OCI-LY1 (cell line): ENCODE results near the gene ABHD4.

Experiments used
- H2AFZ ChIP-seq: fragments of 200-600 bp; sonication (generic), shearing (Covaris generic); 2 replicates; pipeline ENCODE4 v1.6.0; 2014; ENCODE audit warnings: antibody characterized with exemption, mild to moderate bottlenecking, low read length
- H3F3A ChIP-seq: fragments of 200-600 bp; sonication (generic), shearing (Covaris generic); 2 replicates; pipeline ENCODE4 v1.6.0; 2014; ENCODE audit warnings: mild to moderate bottlenecking, antibody characterized with exemption, low read length, moderate library complexity; ENCODE audit not compliant: insufficient read depth
- H3K27ac ChIP-seq: fragments of 200-600 bp; sonication (generic); 2 replicates; pipeline ENCODE4 v1.5.1; 2014; ENCODE audit warnings: low read length, mixed run types, mild to moderate bottlenecking, low read depth; ENCODE audit not compliant: poor library complexity, severe bottlenecking
- H3K27me3 ChIP-seq: fragments of 200-600 bp; sonication (generic); 2 replicates; pipeline ENCODE4 v1.6.0; 2014; ENCODE audit warnings: antibody characterized with exemption, mild to moderate bottlenecking, low read length, moderate library complexity; ENCODE audit not compliant: insufficient read depth
- H3K36me3 ChIP-seq: fragments of 200-600 bp; sonication (generic); 2 replicates; pipeline ENCODE4 v1.6.1; 2014; ENCODE audit warnings: mild to moderate bottlenecking, antibody characterized with exemption, low read length, moderate library complexity, mixed read lengths; ENCODE audit not compliant: insufficient read depth
- H3K4me1 ChIP-seq: fragments of 200-600 bp; sonication (generic); 2 replicates; pipeline ENCODE4 v1.5.1; 2014; ENCODE audit warnings: mild to moderate bottlenecking, low read length, moderate library complexity; ENCODE audit not compliant: insufficient read depth, severe bottlenecking
- H3K4me2 ChIP-seq: fragments of 200-600 bp; sonication (generic), shearing (Covaris generic); 2 replicates; pipeline ENCODE4 v1.6.1; 2014; ENCODE audit warnings: low read length
- H3K4me3 ChIP-seq: fragments of 200-600 bp; sonication (generic); 2 replicates; pipeline ENCODE4 v1.5.1; 2014; ENCODE audit warnings: low read length, low read depth, mild to moderate bottlenecking, mixed read lengths; ENCODE audit not compliant: poor library complexity, severe bottlenecking
- H3K79me2 ChIP-seq: fragments of 200-600 bp; shearing (Covaris generic); 2 replicates; pipeline ENCODE4 v1.6.1; 2016; ENCODE audit warnings: mixed run types, low read length, mixed read lengths; ENCODE audit not compliant: insufficient read depth
- H3K9ac ChIP-seq: fragments of 200-600 bp; sonication (generic), shearing (Covaris generic); 2 replicates; pipeline ENCODE4 v1.6.1; 2014; ENCODE audit warnings: mild to moderate bottlenecking, low read length, mixed read lengths
- H3K9me2 ChIP-seq: fragments of 200-600 bp; sonication (generic), shearing (Covaris generic); 2 replicates; pipeline ENCODE4 v1.6.1; 2014; ENCODE audit warnings: low read depth, mild to moderate bottlenecking, low read length, mixed read lengths
- H3K9me3 ChIP-seq: fragments of 200-600 bp; shearing (Covaris generic); 2 replicates; pipeline ENCODE4 v1.6.1; 2014; ENCODE audit warnings: low read length, mixed read lengths
- H4K20me1 ChIP-seq: fragments of 200-600 bp; sonication (generic), shearing (Covaris generic); 2 replicates; pipeline ENCODE4 v1.6.0; 2016; ENCODE audit warnings: mild to moderate bottlenecking, low read length; ENCODE audit not compliant: insufficient read depth
- CTCF ChIP-seq: fragments of 200-600 bp; sonication (generic), shearing (Covaris generic); IDR thresholded peaks from 2 replicates; pipeline ENCODE4 v1.5.1; 2017; ENCODE audit warnings: mild to moderate bottlenecking, antibody characterized with exemption, low read length, moderate library complexity, mixed read lengths
- EZH2 ChIP-seq: fragments of 200-600 bp; sonication (generic), shearing (Covaris generic); IDR thresholded peaks from 2 replicates; pipeline ENCODE4 v1.8.0; 2017; ENCODE audit warnings: borderline replicate concordance, mixed run types, mild to moderate bottlenecking, antibody characterized with exemption, low read length, moderate library complexity, mixed read lengths

ABHD4 gene

GRCh38 chr14:22570132-22570949, 27.8 kb upstream of the ABHD4 start:
- Histone ChIP-seq H3K9me3 (no peaks in the 10 kb centered on the region), H3K9ac (peak overlapping the region; percentile 58), H3K27ac (peak overlapping the region; percentile 85), H3K36me3 (peaks cover 62% of the 10 kb centered on the region), H3K4me2 (peak overlapping the region; percentile 56), H3K4me3 (peak overlapping the region; percentile 37), H3F3A (no peaks in the 10 kb centered on the region; the same call in 1 of the 2 replicates), H3K79me2 (no peaks in the 10 kb centered on the region), H2AFZ (no peak overlapping the region), H3K27me3 (no peaks in the 10 kb centered on the region), H4K20me1 (no peaks in the 10 kb centered on the region), H3K4me1 (peaks cover 52% of the 10 kb centered on the region), H3K9me2 (no peaks in the 10 kb centered on the region)
- TF ChIP-seq EZH2, result no peak
- peak; percentile 100 for TF ChIP-seq CTCF

- Histone ChIP-seq H3K27ac (no peak overlapping the region), H3K9me3 (no peaks in the 10 kb centered on the region), H2AFZ (no peak overlapping the region), H3K9ac (no peak overlapping the region), H3F3A (no peaks in the 10 kb centered on the region; the same call in 1 of the 2 replicates), H3K4me2 (no peak overlapping the region), H4K20me1 (no peaks in the 10 kb centered on the region), H3K36me3 (peaks cover 65% of the 10 kb centered on the region), H3K27me3 (no peaks in the 10 kb centered on the region), H3K4me1 (peaks cover 29% of the 10 kb centered on the region), H3K4me3 (no peak overlapping the region), H3K79me2 (peaks cover 15% of the 10 kb centered on the region; the same call in 1 of the 2 replicates), H3K9me2 (no peaks in the 10 kb centered on the region)
- TF ChIP-seq EZH2, result no peak
- no peak for TF ChIP-seq CTCF
Measured at GRCh38 chr14:22572562-22573058, 25.5 kb upstream of the ABHD4 start.

- no peak overlapping the region for H3K4me2 ChIP-seq
- H4K20me1 ChIP-seq, result no peaks in the 10 kb centered on the region
- H3K4me1 ChIP-seq, result peaks cover 17% of the 10 kb centered on the region
Measured at GRCh38 chr14:22573804-22574203, 24.3 kb upstream of the ABHD4 start.

More at GRCh38 chr14:22573804-22574203, 24.3 kb upstream of the ABHD4 start:
- H2AFZ ChIP-seq, result no peak overlapping the region
- no peaks in the 10 kb centered on the region for H3K9me2 ChIP-seq
- H3K27me3 ChIP-seq, result no peaks in the 10 kb centered on the region
- no peaks in the 10 kb centered on the region; the same call in 1 of the 2 replicates for H3F3A ChIP-seq
- no peak overlapping the region for H3K4me3 ChIP-seq
- peaks cover 63% of the 10 kb centered on the region for H3K36me3 ChIP-seq
- no peak overlapping the region for H3K9ac ChIP-seq
- no peak overlapping the region for H3K27ac ChIP-seq
- H3K9me3 ChIP-seq, result no peaks in the 10 kb centered on the region
- no peak for TF ChIP-seq CTCF
- no peak for TF ChIP-seq EZH2
- peaks cover 24% of the 10 kb centered on the region for H3K79me2 ChIP-seq
